HG02798 (cell line): ENCODE measurements around the gene SHISA6.

Experiments
- ATAC-seq: cut with Tn5 transposase; IDR thresholded peaks from one replicate; pipeline ENCODE4 v1.9.1; 2021; ENCODE audit warnings: mild to moderate bottlenecking; ENCODE audit not compliant: unreplicated experiment, poor library complexity

SHISA6 gene

DNA sequence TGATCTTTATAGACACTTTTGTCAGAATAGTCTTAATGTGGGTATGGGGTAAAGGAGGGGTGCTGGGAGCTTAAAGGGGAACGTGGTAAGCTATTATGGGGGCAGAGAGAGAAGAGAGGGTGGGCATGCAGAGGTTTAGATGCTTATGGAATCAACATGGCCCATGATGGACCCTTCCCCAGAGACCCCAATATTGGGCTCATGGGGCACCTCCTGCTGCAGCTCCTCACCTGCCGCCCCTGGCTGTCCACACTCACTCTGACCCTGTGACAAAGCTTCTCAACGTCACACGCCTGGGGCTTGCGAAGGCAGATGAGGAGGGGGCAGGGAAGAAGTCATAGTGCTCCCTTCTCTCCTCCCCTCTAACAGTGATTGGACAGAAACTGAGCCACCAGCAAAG is 95.3 kb downstream of the SHISA6 start:
- no peak for ATAC-seq

DNA sequence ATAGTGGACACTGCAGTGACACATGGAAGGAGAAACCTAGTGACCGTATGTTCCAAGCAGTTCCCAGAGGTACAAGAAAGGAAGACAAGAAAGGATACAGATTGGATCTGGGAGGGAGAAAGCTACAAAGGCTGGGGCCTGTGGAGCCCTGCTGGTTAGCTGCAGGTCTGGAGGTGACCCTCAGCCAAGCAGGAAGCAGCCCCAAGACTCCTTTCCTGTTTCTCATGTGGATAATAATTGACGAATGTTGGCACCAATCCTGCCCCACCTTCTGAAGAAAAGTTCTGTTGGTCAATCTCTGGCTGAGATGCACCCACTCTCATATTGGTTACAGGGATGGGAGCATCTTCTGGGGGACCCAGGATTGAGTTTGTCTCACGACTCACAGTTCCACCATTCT is 99.8 kb downstream of the SHISA6 start:
- no peak for ATAC-seq

DNA sequence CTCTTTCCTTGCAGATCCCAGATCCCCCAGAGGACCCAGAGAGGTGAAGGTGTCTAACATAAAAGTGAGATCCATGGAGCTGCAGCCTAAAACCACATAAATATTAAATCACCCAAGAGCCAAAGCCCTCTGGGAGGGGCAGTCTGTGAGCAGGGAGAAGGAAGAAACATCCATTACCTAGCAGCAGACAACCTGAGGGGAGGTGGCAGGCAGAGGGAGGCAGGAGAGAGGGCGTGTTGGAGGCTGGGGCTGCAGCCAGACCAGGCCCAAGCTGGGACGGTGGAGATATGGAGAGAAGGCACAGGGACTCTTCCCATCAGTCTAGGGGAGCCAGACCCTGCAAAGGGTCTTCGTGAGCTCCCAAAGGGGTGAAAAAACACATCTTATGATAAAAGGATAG is 101.1 kb downstream of the SHISA6 start:
- no peak for ATAC-seq

DNA sequence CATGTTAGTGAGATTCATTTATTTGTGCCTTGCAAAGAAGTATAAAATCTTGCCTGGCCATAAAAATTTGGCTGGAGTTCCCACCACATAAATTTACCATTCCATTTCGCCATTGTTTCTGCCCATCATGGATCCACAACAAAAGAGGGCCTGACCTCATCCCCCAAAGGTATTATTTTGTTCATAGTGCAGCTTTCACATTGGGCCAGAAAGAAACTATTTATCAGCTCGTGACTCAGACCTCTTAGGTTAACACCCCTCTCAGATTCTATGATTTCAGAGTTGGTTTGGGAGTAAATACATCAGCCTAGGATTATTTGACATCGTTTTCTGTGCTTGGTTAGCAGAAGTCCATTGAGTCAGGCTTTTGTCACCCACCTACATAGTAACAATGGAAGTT is 108.1 kb downstream of the SHISA6 start:
- ATAC-seq: no peak

- no peak for ATAC-seq
These were observed 110.5 kb downstream of the SHISA6 start for GRCh38 chr17:11351479-11351878.

DNA sequence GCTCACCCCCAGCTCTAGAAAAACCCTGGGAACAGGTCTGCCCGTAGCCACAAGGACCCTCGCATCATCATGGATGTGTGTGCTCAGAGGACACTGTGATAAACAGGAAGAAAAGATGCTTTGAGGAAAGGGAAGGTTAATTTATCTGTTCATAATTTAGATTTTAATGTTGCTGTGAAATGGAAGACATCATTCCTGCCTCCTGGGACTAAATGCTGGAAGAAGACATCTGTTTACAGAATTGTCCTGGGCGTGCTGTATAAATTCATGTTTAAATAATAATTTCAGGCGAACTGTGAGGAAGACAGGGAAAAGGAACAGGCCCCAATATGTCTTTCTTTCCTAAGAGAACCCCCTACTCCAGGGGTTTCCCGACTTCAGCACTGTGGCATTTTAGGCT is 112.6 kb downstream of the SHISA6 start:
- no peak for ATAC-seq

- no peak for ATAC-seq
These were observed 115.4 kb downstream of the SHISA6 start for GRCh38 chr17:11356371-11356770.

- no peak for ATAC-seq
These were observed 122.6 kb downstream of the SHISA6 start for GRCh38 chr17:11363565-11364117.

GRCh38 chr17:11366272-11366850 is 125.3 kb downstream of the SHISA6 start:
- ATAC-seq: no peak

DNA sequence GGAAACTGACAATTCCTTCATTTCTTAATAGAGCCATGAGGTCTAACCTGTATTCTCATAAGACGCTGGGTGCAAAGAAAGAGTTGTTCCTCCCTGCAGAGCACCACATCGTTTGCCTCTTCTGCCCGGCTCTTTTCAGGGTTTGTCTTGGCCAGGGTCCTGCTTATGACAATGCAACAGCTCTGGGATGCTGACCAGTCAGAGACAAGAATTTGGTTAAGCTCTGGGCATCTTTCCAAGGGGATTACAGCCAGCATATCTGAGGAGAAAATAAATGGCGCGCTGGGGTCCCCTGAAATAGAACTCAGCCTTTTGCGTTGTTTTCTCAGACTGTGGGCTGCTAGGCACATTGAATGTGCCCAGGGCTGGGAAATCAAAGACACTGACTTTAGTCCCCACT is 128.6 kb downstream of the SHISA6 start:
- no peak for ATAC-seq

DNA sequence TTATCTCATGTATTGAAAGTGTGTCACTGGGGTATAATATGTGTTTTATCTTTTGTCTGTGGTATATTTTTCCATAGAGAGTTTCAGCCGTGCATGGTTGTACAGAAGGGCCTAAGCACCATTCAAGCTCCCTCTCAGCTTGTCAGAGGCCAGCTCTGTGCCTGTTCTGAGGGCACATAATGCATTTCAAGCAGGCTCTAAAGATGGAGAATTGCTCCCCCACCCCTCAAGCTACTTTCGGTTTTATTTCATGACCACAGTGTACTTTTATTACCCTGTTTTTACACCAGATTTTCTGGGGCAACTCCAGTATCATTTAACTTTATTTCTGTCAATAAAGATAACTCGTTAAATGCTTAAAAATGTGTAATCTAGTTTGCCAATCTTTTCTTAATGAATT is 131.7 kb downstream of the SHISA6 start:
- ATAC-seq: no peak

DNA sequence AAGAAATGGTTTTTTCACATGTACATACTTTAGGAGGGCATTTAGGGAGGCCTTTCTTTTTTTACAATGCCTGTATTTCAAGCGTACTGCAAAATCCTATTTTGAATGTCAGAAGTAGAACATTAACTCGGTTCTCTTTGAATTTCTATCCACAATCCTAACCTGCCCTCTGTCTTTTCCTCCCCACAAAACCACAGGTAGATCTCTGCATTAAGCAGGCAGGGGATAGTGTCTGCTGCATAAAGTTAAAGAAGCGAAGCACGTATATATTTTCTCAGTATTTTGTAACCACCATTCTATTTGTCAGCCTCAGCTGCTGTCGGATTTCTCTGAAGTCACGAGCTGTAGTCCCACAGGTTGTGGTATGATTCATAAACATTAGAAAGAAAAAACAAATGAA is 137.5 kb downstream of the SHISA6 start:
- ATAC-seq: no peak

- no peak for ATAC-seq
These were observed 139.7 kb downstream of the SHISA6 start for GRCh38 chr17:11380761-11381160.

- no peak for ATAC-seq
These were observed 142.1 kb downstream of the SHISA6 start for GRCh38 chr17:11383157-11383556.

DNA sequence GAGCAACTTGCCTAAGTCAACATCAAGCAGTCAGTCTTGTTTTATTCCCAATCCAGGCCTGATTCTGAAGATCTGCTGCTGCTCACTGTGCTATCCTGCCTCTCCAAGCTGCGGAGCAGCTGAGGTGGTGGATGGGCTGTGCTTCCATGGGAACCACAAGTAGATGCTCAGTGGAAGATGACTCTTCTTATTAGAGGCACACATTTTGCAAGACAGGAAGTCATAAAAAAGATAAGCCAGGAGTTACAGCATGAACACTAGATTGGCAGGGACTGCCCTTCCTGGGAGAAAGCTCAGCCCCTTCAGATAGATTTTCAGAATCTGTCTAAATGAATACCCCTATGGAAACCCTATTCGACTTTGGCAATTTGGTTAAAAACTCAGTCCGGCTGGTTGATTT is 143.1 kb downstream of the SHISA6 start:
- ATAC-seq: no peak

DNA sequence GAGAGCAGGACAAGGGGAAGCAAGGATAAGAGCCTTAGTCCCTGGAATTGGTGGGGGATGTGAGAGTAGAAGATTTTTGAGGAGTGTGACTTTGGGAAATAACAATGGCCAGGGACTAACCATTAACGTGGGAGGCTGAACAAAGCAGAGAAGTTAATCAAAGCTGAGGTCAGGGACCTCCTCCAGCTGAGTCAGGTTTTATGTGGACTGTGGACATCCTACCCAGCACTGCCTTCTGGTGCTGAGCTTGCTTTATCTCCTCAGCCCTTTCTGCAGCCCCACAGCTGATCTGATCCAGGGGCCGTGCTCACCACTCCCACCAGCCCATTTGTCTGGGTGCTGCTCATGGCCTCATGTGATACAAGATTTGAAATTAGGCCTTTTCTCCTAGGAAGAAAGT is 146.6 kb downstream of the SHISA6 start:
- no peak for ATAC-seq

- no peak for ATAC-seq
These were observed 147.0 kb downstream of the SHISA6 start for GRCh38 chr17:11388054-11388453.

DNA sequence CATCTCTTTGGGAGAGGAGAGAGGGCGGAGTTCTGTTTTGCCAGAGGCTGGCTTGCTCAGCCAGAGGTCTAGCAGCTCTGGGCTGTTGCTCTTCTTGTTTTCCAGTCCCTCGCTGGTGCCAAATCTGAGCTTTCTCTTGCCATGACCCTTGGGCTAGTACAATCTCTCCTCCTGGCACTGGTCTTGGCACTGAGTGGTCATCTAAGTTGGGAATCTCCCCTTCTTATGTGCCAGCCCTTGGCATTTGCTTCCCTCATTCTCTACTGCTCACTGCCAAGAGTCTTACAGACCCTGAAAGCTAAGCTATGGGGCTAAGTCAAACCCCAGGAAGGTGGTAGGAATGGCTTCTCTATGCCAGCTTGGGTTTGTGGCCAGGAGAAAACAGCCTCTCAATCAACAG is 148.6 kb downstream of the SHISA6 start:
- ATAC-seq: no peak

DNA sequence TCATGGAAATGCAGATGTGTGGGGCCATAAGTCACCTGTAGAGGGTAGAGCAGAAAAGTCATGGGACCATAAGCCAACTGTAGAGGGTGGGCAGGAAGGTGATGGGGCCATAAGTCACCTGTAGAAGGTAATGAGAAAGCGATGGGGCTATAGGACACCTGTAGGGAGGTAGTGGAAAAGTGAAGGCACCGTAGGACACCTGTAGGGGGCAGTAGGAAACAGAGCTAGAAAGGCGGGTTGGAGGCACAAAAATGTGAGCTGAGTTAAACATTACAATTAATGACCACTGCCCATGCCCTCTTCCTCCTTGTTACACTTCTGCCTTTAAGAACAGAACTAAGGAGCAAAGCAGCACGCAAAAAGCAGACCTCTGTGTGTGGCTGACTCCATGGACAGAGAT is 150.1 kb downstream of the SHISA6 start:
- no peak for ATAC-seq

- no peak for ATAC-seq
These were observed 163.6 kb downstream of the SHISA6 start for GRCh38 chr17:11404431-11405276.

DNA sequence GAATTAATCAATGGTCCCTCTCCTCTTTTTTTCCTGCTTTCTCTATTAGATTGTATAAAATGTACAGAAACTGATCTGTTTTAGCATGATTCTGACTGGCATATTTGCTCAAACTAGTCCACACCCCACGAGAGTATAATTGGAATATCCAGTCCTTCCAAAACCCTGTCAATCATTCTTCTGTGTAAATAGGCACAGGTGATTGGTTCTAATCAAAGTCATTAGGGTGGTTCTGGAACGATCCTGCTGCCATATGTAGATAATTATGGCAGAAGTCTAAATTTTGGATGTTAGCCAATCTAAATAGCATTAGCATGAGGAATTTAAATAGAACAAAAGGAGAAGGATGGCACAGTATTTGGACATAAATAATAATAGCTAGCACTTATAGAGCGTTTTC is 165.7 kb downstream of the SHISA6 start:
- ATAC-seq: no peak

- ATAC-seq: no peak
These were observed 171.6 kb downstream of the SHISA6 start for GRCh38 chr17:11412654-11413053.
